Activated naive CD8-positive, alpha-beta T cell (primary cell): Measurements from ENCODE around the gene TRMU.
"Not testable (repeated sequence)": the region's sequence is repeated elsewhere in the genome, so short reads cannot be mapped to it uniquely, and the experiment has no call there.

Experiments
- H3K27ac Mint-ChIP-seq: one replicate; pipeline ENCODE4 v1.8.0; 2021; ENCODE audit warnings: mixed read lengths
- H3K27me3 Mint-ChIP-seq: one replicate; pipeline ENCODE4 v1.8.0; 2021; ENCODE audit warnings: mixed read lengths
- H3K36me3 Mint-ChIP-seq: one replicate; pipeline ENCODE4 v1.8.0; 2021; ENCODE audit warnings: mixed read lengths
- H3K4me1 Mint-ChIP-seq: one replicate; pipeline ENCODE4 v1.8.0; 2021; ENCODE audit warnings: low read depth, mixed read lengths
- H3K4me3 Mint-ChIP-seq: one replicate; pipeline ENCODE4 v1.8.0; 2021; ENCODE audit warnings: mild to moderate bottlenecking, mixed read lengths
- H3K9me3 Mint-ChIP-seq: one replicate; pipeline ENCODE4 v1.8.0; 2021; ENCODE audit warnings: low read depth, mixed read lengths

Gene TRMU

DNA sequence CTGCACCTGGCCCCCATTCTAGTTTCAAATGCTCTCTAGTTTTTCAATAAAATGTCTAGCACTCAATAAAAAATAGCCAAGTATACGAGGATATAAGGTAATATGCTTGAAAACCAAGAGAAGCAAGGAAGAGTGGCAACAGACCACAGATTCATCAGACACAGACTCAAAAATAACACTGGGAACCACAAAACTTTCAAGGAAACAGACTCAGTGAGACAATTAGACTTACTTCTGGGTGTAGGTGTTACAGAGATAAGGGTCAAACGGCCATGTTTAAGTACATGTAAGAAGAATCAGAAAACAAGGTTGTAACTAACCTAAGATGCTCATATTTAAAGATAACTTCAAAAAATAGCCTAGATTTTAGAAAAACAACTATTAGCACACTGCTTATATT, 67.0 kb downstream of the TRMU start:
- no peaks in the 10 kb centered on the region for H3K36me3 Mint-ChIP-seq
- no peaks in the 10 kb centered on the region for H3K4me1 Mint-ChIP-seq
- H3K9me3 Mint-ChIP-seq = peaks cover 4% of the 10 kb centered on the region
- no peak overlapping the region for H3K27ac Mint-ChIP-seq
- no peak overlapping the region for H3K4me3 Mint-ChIP-seq
- H3K27me3 Mint-ChIP-seq = no peaks in the 10 kb centered on the region

DNA sequence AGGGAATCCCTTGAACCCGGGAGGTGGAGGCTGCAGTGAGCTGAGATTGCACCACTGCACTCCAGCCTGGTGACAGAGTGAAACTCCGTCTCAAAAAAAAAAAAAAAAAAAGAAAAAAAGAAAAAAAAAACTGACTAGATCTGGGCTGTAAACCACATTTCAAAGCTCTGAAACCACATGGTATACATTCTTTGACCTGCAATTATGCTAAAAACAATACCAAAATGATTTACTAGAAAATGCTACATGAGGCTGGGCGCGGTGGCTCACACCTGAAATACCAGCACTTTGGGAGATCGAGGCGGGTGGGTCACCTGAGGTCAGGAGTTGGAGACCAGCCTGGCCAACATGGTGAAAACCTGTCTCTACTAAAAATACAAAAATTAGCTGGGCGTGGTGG, 68.4 kb downstream of the TRMU start:
- H3K36me3 Mint-ChIP-seq, H3K4me1 Mint-ChIP-seq, H3K4me3 Mint-ChIP-seq, H3K27ac Mint-ChIP-seq, H3K9me3 Mint-ChIP-seq, H3K27me3 Mint-ChIP-seq: not testable (repeated sequence)

GRCh38 chr22:46405901-46406300, 70.4 kb downstream of the TRMU start:
- Mint-ChIP-seq H3K27me3 (no peaks in the 10 kb centered on the region), H3K4me3 (no peak overlapping the region), H3K36me3 (no peaks in the 10 kb centered on the region), H3K4me1 (no peaks in the 10 kb centered on the region), H3K9me3 (peaks cover 4% of the 10 kb centered on the region), H3K27ac (no peak overlapping the region)

DNA sequence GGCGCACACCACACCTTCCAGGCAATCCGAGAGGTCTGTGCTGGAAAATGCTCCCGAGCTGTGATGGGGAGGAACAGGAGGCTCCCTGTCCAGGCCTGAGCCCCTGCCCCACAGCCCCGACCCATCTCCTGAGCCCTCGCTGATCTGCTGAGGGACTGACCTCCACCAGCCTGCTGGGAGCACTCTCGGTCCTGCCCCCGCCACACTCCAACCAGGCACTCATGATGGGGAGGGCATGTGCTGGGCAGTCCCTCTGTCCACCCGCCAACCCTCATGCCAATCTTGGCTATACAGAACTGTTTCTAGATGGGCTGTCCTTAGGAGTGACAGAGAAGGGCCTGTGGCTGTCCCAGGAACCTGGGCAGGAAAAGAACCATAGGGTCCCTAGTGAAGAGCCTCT, 70.8 kb downstream of the TRMU start:
- no peak overlapping the region for H3K4me3 Mint-ChIP-seq
- peaks cover 4% of the 10 kb centered on the region for H3K9me3 Mint-ChIP-seq
- H3K27ac Mint-ChIP-seq = no peak overlapping the region
- no peaks in the 10 kb centered on the region for H3K27me3 Mint-ChIP-seq
- H3K36me3 Mint-ChIP-seq = no peaks in the 10 kb centered on the region
- H3K4me1 Mint-ChIP-seq = no peaks in the 10 kb centered on the region

DNA sequence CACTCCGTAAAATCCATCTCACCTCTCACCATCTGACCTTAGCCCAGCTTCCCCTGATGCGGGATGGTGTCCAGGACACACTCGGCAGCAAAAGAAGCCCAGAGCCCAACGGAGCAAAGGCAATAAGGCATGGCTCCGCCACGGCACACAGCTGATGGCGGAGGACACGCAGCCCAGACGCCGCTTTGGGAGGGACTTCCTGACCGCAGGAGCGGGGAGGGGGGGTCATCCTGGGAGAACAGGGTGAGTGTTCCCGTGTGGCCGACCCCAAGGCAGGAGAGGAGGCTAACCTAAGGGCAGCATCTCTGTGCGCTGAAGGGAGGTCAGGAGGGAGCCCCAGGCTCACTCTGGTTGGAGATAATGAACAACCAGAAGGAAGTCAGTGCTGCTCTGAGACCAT, 71.3 kb downstream of the TRMU start:
- H3K36me3 Mint-ChIP-seq = no peaks in the 10 kb centered on the region
- no peak overlapping the region for H3K4me3 Mint-ChIP-seq
- H3K27ac Mint-ChIP-seq = no peak overlapping the region
- peaks cover 4% of the 10 kb centered on the region for H3K9me3 Mint-ChIP-seq
- H3K27me3 Mint-ChIP-seq = no peaks in the 10 kb centered on the region
- no peaks in the 10 kb centered on the region for H3K4me1 Mint-ChIP-seq
